Right lobe of liver (tissue), 6 donors: Measurements from ENCODE around the gene MFN2. TPM values are rescaled to one million over a fixed set of nuclear protein-coding genes. Genes with fewer than 3 reads are reported as not detected.

Source experiments
- ATAC-seq, 4 donors: fragments of 200-7000 bp; cut with Tn5 transposase; one replicate each; pipeline ENCODE4 v1.9.1; 2020; ENCODE audit warnings: mild to moderate bottlenecking in 4 of 4, moderate library complexity in 4 of 4
- DNase-seq, 3 donors: peaks; one replicate each; pipeline ENCODE4 v3.0.0-alpha.2; 2020
- H3K27ac ChIP-seq, 3 donors: fragments of 200-600 bp; one replicate each; pipeline ENCODE4 v1.8.0; 2022
- H3K27me3 ChIP-seq, 2 donors: fragments of 200-600 bp; one replicate each; pipeline ENCODE4 v1.8.0; 2022
- H3K36me3 ChIP-seq, 4 donors: fragments of 200-600 bp; sonication (generic) in 1 of 4; one replicate each; pipeline versions ENCODE4 v1.5.1 to v1.8.0; 2017 to 2022; ENCODE audit warnings: control low read depth in 1 of 4
- H3K4me1 ChIP-seq, 4 donors: fragments of 200-600 bp; sonication (generic) in 1 of 4; one replicate each; pipeline versions ENCODE4 v1.5.1 to v1.8.0; 2017 to 2022; ENCODE audit warnings: control low read depth in 1 of 4
- H3K4me3 ChIP-seq, 3 donors: fragments of 200-600 bp; one replicate each; pipeline ENCODE4 v1.8.0; 2022
- H3K9me3 ChIP-seq, 4 donors: fragments of 200-600 bp; sonication (generic) in 1 of 4; one replicate each; pipeline versions ENCODE4 v1.5.1 to v1.8.0; 2017 to 2022; ENCODE audit warnings: control low read depth in 1 of 4
- POLR2A ChIP-seq: fragments of 450-650 bp; IDR thresholded peaks from one replicate; pipeline ENCODE4 v1.6.1; 2017; ENCODE audit warnings: antibody characterized with exemption, mild to moderate bottlenecking
- WGBS: methylation state at CpG from one replicate; pipeline ENCODE4 v1.1.6; 2018; ENCODE audit warnings: low coverage, low lambda C conversion rate; ENCODE audit not compliant: insufficient coverage; ENCODE audit errors: missing lambda C conversion rate; 5-methylcytosine and 5-hydroxymethylcytosine counted together
- intact Hi-C, 2 donors: fragments of 100-400 bp; cut with DNase I; formaldehyde crosslinking; loops; one replicate each; pipeline versions ENCODE4 v1.11.2 to v1.14.1; 2022
- total RNA-seq, 6 experiments: library from RNA; depleted of rRNA in 2 of 6; stranded (reverse); fragments of >200 nt in 2 of 6; fragmentation: NEBNext Ultra II Directional in 3 of 6; extraction: Animal tissue kit (Norgen Biotek cat#: 25700) in 3 of 6; gene quantifications; one replicate each; pipeline versions ENCODE4 v1.1.0 to v1.2.4, GENCODE V29; 2016 to 2023
- TF ChIP-seq, protein P1 (sequence below), 4 donors: fragments of 200-600 bp in 3 of 4; fragments of 450-650 bp in 1 of 4; IDR thresholded peaks; one replicate each; pipeline versions ENCODE4 v1.5.1 to v1.8.0; 2016 to 2022; ENCODE audit warnings: antibody characterized with exemption in 4 of 4, mild to moderate bottlenecking in 2 of 4
- donor health status: DM: no; HTN: yes; CAD: no.
- donor health status: DM: no; HTN: no; CAD: no.
- donor health status: DM: no; HTN: no; CAD: no.
- donor health status: DM: no; HTN: yes; CAD: no.
- donor health status: DM: no; HTN: yes; CAD: no.

The MFN2 gene
- total RNA-seq, 6 experiments from 2014 or later, result 46.2 to 64.0 (median 61.7) TPM

DNA sequence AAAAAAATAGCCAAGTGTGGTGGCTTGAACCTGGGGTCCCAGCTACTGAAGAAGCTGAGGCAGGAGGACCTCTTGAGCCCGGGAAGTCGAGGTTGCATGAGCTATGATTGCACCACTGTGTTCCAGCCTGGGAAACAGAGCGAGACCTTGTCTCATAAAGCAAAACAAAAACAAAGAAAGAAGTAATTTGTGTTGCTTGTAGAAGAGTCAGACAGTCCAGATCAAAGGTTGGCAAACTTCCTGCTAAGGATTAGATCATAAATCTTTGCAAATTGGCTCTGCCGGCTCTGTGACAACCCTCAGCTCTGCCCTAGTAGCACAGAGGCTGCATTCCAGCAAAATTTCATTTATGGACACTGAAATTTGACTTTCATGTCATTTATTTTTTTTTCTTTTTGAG, 19.0 kb upstream of the MFN2 start:
- no peak overlapping the region for H3K27ac ChIP-seq
- peaks cover 0 to 10% (median 0%) of the 10 kb centered on the region in 4 donors for H3K4me1 ChIP-seq
- ATAC-seq (peak in 2 of 4 donors; percentile 30 to 58), DNase-seq (no peak)
- H3K4me3 ChIP-seq, result no peak overlapping the region
- 20% methylated on average over 4 of the region's 4 CpGs for WGBS
- H3K27me3 ChIP-seq, result no peaks in the 10 kb centered on the region
- intact Hi-C loops, result loop anchor here (10.0 kb wide), 2 partner anchors 46 to 126 kb away; no protein-coding TSS in a partner anchor
- TF ChIP-seq, protein P1, sequence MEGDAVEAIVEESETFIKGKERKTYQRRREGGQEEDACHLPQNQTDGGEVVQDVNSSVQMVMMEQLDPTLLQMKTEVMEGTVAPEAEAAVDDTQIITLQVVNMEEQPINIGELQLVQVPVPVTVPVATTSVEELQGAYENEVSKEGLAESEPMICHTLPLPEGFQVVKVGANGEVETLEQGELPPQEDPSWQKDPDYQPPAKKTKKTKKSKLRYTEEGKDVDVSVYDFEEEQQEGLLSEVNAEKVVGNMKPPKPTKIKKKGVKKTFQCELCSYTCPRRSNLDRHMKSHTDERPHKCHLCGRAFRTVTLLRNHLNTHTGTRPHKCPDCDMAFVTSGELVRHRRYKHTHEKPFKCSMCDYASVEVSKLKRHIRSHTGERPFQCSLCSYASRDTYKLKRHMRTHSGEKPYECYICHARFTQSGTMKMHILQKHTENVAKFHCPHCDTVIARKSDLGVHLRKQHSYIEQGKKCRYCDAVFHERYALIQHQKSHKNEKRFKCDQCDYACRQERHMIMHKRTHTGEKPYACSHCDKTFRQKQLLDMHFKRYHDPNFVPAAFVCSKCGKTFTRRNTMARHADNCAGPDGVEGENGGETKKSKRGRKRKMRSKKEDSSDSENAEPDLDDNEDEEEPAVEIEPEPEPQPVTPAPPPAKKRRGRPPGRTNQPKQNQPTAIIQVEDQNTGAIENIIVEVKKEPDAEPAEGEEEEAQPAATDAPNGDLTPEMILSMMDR (IDR thresholded peaks at IDR 0.05), result no peak
- no peak for TF ChIP-seq POLR2A
- H3K36me3 ChIP-seq, result peaks cover 0 to 85% (median 24%) of the 10 kb centered on the region in 4 donors
- no peaks in the 10 kb centered on the region for H3K9me3 ChIP-seq

- intact Hi-C loops, result loop anchor here (10.0 kb wide), 2 partner anchors 49 to 129 kb away; no protein-coding TSS in a partner anchor
Observed at GRCh38 chr1:11963622-11964021, 16.6 kb upstream of the MFN2 start.

DNA sequence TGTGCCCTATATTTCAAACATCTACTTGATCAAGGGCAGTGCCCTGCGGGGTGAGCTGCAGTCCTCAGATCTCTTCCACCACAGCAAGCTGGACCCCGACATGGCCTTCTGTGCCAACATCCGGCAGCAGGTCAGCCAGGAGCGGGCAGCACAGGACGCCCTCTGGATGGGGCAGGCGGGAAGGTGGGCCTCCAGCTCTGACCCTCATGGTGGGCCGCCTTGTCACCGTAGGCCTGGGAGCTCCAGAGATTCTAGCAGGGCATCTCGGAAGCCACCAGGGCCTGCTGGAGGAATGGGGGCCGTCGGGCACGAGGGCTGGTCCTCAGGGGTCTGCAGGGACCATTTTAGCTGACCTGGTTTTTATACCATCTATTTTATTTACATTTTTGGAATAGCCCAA, 15.6 kb upstream of the MFN2 start:
- intact Hi-C loops, result loop anchor here (5.0 to 10.0 kb wide), 3 partner anchors 50 to 130 kb away; no protein-coding TSS in a partner anchor
- TF ChIP-seq, protein P1 (IDR thresholded peaks at IDR 0.05), result no peak
- no peak for TF ChIP-seq POLR2A
- no peak overlapping the region for H3K4me3 ChIP-seq
- 85% methylated on average over 7 of the region's 12 CpGs for WGBS
- ATAC-seq (no peak), DNase-seq (no peak)
- peaks cover 0 to 10% (median 0%) of the 10 kb centered on the region in 4 donors for H3K4me1 ChIP-seq
- no peaks in the 10 kb centered on the region for H3K9me3 ChIP-seq
- no peaks in the 10 kb centered on the region for H3K27me3 ChIP-seq
- H3K36me3 ChIP-seq, result peaks cover 0 to 68% (median 17%) of the 10 kb centered on the region in 4 donors
- no peak overlapping the region for H3K27ac ChIP-seq

More at GRCh38 chr1:11963622-11964021, 16.6 kb upstream of the MFN2 start:
- Histone ChIP-seq H3K36me3 (peaks cover 0 to 66% (median 18%) of the 10 kb centered on the region in 4 donors), H3K4me3 (no peak overlapping the region), H3K27ac (no peak overlapping the region), H3K9me3 (no peaks in the 10 kb centered on the region), H3K4me1 (peaks cover 0 to 10% (median 0%) of the 10 kb centered on the region in 4 donors), H3K27me3 (no peaks in the 10 kb centered on the region)
- TF ChIP-seq, protein P1 (IDR thresholded peaks at IDR 0.05), result no peak
- no peak for TF ChIP-seq POLR2A
- WGBS, result 61% methylated on average over 2 of the region's 3 CpGs
- no peak for ATAC-seq
- DNase-seq, result no peak

DNA sequence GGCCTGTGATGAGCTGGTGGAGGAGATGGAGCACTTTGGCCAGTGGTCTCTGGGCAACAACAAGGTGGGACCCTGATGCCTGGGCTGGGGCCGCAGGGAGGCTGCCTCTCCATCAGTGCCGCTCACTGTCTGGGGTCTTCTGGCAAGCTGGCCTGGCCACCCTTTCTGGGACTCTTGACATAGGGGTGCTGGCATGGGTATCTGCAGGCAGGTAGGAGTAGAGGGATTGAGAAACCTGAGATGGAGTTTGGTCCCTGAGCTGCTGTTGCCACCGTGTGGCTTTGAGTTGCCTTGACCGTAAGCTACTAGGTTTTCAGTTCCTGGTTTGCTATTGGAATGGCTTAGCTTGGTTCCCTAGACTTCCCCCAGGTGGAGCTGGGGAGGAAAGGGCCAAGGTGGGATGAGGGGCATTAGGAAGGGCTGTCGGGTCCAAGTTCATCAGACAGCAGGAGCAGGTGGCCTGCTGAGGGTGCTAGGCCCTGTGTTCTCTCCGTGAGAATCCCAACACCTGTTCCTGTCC, 13.2 kb upstream of the MFN2 start:
- Histone ChIP-seq H3K4me1 (no peaks in the 10 kb centered on the region), H3K27me3 (no peaks in the 10 kb centered on the region), H3K27ac (no peak overlapping the region), H3K9me3 (no peaks in the 10 kb centered on the region), H3K4me3 (no peak overlapping the region), H3K36me3 (peaks cover 0 to 56% (median 15%) of the 10 kb centered on the region in 4 donors)
- TF ChIP-seq, protein P1 (IDR thresholded peaks at IDR 0.05), result peak; percentile 70 to 78 (median 72)
- TF ChIP-seq POLR2A, result no peak
- intact Hi-C loops, result loop anchor here (5.0 to 10.0 kb wide), 3 partner anchors 52 to 132 kb away; no protein-coding TSS in a partner anchor
- ATAC-seq (peak; percentile 92 to 98 (median 96)), DNase-seq (peak in 1 of 3 donors; percentile 65)
- 26% methylated on average over 4 of the region's 6 CpGs for WGBS
